ENCODE results near the gene CTIF.

Gene CTIF

DNA sequence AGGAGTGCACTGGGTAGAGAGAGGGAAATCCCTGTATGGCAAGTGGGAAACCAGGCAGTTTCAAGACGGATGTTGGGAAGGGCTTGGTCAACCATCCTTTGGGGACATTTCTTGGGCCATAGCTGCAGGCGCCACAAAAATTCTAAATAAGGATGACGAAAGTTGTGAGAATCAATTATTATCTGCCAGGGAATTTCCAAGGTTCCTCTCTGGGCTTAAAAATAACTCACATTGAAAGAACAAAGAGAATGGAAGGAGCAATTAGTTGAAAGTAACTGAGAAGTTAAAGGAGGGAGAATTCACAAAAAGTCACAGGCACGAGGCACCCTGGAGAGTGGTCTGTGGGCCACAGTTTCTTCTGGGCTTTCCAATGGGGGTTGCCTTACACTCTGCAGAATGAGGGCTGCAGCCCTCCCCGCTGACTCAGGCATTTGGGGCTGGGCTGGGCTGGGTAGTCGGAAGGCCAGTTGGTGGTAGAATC lies 216.2 kb downstream of the CTIF start:
- DNase-seq (ENCODE audit: low spot score), result no peak

- DNase-seq (ENCODE audit: low spot score), result no peak
These were observed 217.8 kb downstream of the CTIF start for GRCh38 chr18:48756511-48757226.

- DNase-seq (ENCODE audit: low spot score), result no peak
These were observed 218.5 kb downstream of the CTIF start for GRCh38 chr18:48757367-48757766.

- no peak for DNase-seq (ENCODE audit: low spot score)
These were observed 219.1 kb downstream of the CTIF start for GRCh38 chr18:48757906-48758305.

DNA sequence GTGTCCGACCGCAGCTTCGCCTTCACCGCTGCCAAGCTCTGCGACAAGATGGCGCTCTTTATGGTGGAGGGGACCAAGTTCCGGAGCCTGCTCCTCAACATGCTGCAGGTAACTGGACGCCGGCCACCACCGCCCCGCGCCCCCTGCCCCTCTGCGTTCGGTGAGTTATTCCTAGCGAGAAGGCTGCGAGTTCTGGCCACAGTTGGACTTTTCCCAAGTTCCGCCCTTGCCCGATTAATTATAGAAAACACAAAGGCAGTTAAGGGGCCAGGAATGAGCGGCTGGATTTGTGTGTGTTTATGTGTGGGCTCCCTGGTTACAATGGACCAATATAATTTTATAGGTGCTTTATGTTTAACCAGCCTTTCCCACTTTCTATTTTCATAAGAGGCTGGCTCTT lies 222.8 kb downstream of the CTIF start:
- DNase-seq (ENCODE audit: low spot score), result no peak

- DNase-seq (ENCODE audit: low spot score), result no peak
These were observed 223.2 kb downstream of the CTIF start for GRCh38 chr18:48762022-48762421.

- no peak for DNase-seq (ENCODE audit: low spot score)
These were observed 224.2 kb downstream of the CTIF start for GRCh38 chr18:48762836-48763718.

DNA sequence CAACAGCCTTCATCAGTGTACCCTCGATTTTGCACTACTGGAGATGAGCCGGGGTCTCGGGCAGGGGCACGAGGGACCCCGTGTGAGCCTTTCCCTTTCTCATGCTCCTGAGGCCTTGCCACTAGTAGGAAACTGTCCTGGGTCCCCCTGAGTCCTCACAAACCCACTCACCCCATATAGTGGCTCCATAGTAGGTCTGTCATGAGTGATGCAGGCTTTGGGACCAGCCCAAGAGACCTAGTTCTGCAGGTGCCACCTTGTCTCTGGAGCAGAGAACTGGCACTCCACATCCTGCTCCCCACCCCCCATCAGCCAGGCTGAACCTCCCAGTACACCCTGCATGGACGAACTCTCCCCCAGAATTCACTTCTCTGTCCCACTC lies 224.9 kb downstream of the CTIF start:
- DNase-seq (ENCODE audit: low spot score), result no peak

- no peak for DNase-seq (ENCODE audit: low spot score)
These were observed 226.2 kb downstream of the CTIF start for GRCh38 chr18:48765053-48765452.

DNA sequence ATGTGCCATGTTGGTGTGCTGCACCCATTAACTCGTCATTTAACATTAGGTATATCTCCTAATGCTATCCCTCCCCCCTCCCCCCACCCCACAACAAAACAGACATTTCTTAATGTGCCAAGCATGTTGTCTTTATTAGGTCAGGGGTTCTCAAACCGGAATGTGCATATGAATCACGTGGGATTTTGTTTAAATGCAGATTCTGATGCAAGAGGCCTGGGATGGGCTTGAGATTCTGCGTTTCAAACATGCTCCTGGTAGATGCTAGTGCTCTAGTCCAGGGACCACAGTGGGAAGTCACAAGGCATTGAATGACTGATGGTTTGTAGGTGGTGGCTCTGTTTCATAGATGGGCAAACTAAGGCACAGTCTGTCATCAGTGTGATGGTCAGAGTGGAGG lies 227.2 kb downstream of the CTIF start:
- DNase-seq (ENCODE audit: low spot score), result no peak

GRCh38 chr18:48766487-48766886 lies 227.7 kb downstream of the CTIF start:
- no peak for DNase-seq (ENCODE audit: low spot score)

DNA sequence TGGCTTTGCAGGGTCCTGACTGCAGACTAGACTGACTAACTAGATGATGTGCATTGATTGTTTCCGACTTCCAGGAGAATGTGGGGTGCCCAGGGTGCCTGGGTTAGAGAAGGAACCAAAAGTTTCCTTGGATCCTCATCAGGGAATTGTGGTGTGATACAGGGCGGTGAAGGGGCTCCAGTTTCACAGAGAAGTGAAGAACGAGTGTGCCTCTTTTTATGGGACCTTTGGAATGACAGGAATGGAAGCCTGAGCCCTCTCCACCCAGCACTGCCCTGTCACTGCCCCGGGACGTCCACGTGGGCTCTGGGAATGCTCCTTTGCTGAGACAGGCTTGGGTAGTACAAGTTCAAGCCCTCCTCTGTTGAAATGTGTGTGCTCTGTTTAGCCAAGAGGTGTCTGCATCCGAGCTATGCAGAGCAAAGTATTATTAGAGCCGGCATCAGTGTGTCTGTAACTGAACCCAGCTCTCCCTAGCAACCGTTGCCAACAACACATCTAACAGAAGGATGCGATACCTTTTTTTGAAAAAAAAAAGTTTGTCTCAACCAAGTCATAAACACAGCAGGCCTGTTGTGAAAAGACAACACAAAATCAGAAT lies 228.4 kb downstream of the CTIF start:
- no peak for DNase-seq (ENCODE audit: low spot score)

DNA sequence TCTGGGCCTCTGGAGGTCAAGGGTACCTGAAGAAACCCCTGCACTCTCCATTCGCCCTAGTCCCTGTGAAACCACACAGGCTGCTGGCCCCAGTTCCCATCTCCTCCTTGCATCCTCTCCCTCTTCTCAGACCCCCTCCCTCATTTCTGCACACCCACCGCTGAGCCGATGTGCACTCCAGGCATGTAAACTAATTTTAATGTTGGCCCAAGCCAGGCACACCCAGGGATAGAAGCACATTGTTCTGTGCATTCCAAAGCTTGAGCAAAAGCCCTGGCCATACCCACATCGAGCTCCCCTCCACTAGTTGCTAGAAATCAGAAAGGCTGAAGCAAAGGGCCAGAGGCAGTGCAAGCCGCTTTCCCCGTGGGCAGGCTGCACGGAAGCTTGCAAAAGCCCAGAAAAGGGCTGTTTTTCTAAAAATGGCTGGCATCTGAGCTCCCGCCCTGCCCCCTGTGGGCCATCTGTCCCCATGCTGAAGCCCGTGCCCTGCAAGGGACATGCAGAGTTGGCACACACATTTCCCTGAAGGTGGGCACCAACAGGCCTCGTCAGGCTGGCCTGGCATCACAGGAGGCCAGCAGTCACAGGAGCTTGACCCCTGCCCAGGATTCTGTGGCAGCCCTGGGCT lies 230.3 kb downstream of the CTIF start:
- DNase-seq (ENCODE audit: low spot score), result no peak

GRCh38 chr18:48770243-48770642 lies 231.4 kb downstream of the CTIF start:
- no peak for DNase-seq (ENCODE audit: low spot score)

GRCh38 chr18:48771641-48772375 lies 233.0 kb downstream of the CTIF start:
- DNase-seq (ENCODE audit: low spot score), result no peak

DNA sequence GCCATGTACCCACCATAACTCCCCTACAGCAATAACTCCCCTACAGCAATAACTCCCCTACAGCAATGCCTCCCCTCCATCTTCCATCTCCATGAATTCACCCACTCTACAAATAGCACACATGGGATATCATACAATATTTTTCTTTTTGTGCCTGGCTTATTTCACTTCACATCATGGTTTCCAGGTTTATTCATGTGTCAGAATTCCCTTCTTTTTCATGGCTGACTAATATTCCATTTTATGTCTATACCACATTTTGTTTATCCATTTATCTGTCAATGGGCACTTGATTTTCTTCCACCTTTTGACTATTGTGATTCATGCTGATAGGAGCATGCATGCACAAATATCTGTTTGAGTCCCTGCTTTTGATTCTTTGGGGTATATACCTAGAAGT lies 233.6 kb downstream of the CTIF start:
- no peak for DNase-seq (ENCODE audit: low spot score)

DNA sequence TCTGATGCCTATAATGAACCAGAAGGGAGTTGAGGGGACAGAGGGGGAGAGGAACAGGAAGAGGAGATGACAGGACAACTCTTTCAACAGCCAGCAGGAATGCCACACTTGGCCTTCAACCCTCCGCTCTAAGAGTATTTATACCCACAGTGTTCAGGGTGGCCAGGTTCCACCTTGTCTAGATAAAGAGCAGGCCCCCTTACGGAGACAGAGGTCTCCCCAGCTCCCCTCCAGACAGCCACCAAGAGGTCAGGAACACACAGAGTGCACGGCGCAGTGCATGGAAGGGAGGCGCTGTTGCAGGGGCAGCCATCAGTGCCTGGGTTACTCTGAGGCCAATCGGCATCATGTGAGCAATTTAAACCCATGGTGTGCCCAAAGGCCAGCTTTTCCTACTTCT lies 235.0 kb downstream of the CTIF start:
- DNase-seq (ENCODE audit: low spot score), result no peak

- DNase-seq (ENCODE audit: low spot score), result no peak
These were observed 236.1 kb downstream of the CTIF start for GRCh38 chr18:48774941-48775340.

DNA sequence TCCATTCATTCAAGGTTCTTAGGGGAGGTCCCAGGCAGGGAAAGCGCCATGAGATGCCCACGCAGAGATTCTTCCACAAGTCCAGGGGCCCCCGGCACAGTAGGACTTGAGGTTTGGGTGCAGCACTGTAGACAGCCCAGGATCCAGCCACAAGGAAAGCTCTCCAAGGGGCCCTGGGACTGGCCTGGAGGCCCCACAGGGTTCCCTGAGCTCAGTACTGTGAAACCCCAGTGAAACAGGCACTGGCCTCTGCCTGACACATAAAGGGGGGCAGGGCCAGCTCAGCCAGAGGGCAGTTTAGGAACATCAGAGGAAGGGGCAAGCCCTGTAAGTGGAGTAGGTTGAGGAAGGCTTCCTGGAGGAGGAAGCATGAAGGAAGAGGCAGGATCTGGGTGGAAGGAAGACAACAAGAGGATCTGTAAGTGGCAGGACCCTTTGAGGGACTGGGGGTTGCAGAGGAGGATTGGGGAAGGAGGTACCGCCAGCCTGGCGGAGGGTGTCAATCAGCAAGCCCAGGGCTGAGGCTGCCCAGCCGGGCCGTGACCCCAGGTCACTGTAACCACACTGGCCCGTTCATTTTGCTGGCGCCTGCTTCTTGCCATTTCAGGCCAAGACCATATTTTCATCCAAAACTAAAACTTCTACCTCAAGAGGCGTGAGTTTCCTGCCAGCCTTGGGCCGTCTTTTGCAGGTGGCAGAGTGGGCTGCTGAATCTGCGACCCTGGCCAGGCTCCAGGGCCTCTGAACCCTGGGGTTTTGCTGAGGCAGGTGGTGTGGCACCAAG lies 236.7 kb downstream of the CTIF start:
- no peak for DNase-seq (ENCODE audit: low spot score)

DNA sequence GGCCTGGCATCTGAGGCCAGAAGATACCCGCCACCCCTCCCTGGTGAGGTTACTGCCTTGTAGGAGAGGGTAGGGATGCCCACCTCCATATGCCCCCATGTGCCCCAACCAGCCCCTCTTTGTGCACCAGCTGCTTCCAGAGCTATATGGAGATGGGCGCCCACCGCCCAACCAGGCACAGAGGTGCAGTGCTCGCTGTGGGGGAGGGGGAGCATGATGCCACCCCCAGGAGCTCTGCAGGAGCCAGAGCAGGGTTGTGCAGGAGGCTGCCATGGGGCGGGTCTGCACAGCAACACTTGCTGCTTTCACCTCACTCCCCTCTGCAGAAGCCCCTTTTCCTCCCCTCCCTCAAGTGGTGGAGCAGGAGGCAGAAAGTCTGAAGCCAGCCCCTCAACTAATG lies 237.3 kb downstream of the CTIF start:
- no peak for DNase-seq (ENCODE audit: low spot score)

DNA sequence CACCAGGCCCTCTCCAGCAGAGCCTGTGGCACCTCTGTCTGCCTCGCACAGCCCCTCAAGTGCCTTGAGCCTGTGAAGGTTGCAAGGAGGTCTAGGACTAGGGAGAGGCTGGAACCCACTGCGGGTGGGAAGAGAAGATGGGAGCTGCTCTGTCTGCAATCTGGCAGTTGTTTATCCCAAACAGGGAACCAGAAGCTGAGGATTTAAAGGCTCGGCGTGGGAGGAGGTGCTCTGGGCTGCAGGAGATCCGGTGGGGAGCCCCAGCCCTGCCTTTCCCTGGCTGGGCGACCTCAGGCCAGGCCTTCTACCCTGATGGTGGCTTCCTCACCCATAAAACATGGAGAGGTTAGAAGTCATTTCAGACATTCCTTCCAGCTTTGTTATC lies 237.8 kb downstream of the CTIF start:
- DNase-seq (ENCODE audit: low spot score), result no peak

Data from globus pallidus (tissue), 1 donor.